ENCODE results near the gene GANAB.

Gene GANAB

GRCh38 chr11:62608776-62609175 lies 37.6 kb downstream of the GANAB start:
- no peak for DNase-seq (ENCODE audit: low read depth)
- no peak overlapping the region for H3K4me3 ChIP-seq (ENCODE audit: low read length)
- no peak for TF ChIP-seq CTCF (conservative IDR thresholded peaks at IDR 0.05; ENCODE audit: low read depth, low read length)

- no peak overlapping the region for H3K4me3 ChIP-seq (ENCODE audit: low read length)
- DNase-seq (ENCODE audit: low read depth): no peak
- TF ChIP-seq CTCF (conservative IDR thresholded peaks at IDR 0.05; ENCODE audit: low read depth, low read length): no peak
These were observed 38.7 kb downstream of the GANAB start for GRCh38 chr11:62607714-62608113.

GRCh38 chr11:62605902-62606301 lies 40.5 kb downstream of the GANAB start:
- H3K4me3 ChIP-seq (ENCODE audit: low read length): no peak overlapping the region
- no peak for DNase-seq (ENCODE audit: low read depth)
- TF ChIP-seq CTCF (conservative IDR thresholded peaks at IDR 0.05; ENCODE audit: low read depth, low read length): no peak

- no peak overlapping the region for H3K4me3 ChIP-seq (ENCODE audit: low read length)
- no peak for TF ChIP-seq CTCF (conservative IDR thresholded peaks at IDR 0.05; ENCODE audit: low read depth, low read length)
- no peak for DNase-seq (ENCODE audit: low read depth)
These were observed 40.9 kb downstream of the GANAB start for GRCh38 chr11:62605467-62605866.

GRCh38 chr11:62604460-62605120 lies 41.8 kb downstream of the GANAB start:
- no peak for TF ChIP-seq CTCF (conservative IDR thresholded peaks at IDR 0.05; ENCODE audit: low read depth, low read length)
- H3K4me3 ChIP-seq (ENCODE audit: low read length): no peak overlapping the region
- no peak for DNase-seq (ENCODE audit: low read depth)

- TF ChIP-seq CTCF (conservative IDR thresholded peaks at IDR 0.05; ENCODE audit: low read depth, low read length): no peak
- no peak for DNase-seq (ENCODE audit: low read depth)
- H3K4me3 ChIP-seq (ENCODE audit: low read length): no peak overlapping the region
These were observed 42.6 kb downstream of the GANAB start for GRCh38 chr11:62603776-62604299.

GRCh38 chr11:62603072-62603408 lies 43.4 kb downstream of the GANAB start:
- H3K4me3 ChIP-seq (ENCODE audit: low read length): no peak overlapping the region
- TF ChIP-seq CTCF (conservative IDR thresholded peaks at IDR 0.05; ENCODE audit: low read depth, low read length): no peak
- no peak for DNase-seq (ENCODE audit: low read depth)

All from retinal pigment epithelial cell (primary cell).